HepG2 (cell line): ENCODE data around the gene RNU7-1.

Experiments
- CHCHD3 ChIP-seq: sonication (generic); formaldehyde crosslinking; IDR thresholded peaks from 2 replicates; pipeline ENCODE4 v1.8.0; 2022; ENCODE audit warnings: mild to moderate bottlenecking, missing genetic modification reagents, moderate library complexity
- CTCF ChIP-seq: sonication (generic); formaldehyde crosslinking; IDR thresholded peaks from 2 replicates; pipeline ENCODE4 v1.5.0; 2020; ENCODE audit warnings: mild to moderate bottlenecking, missing genetic modification reagents, moderate library complexity
- KDM3A ChIP-seq: IDR thresholded peaks from 2 replicates; pipeline ENCODE4 v1.6.1; 2018; ENCODE audit warnings: low read depth, missing compliant biosample characterization
- REST ChIP-seq, 2 experiments: IDR thresholded peaks; 2 replicates each; pipeline ENCODE4 v1.6.1; 2011 to 2012; ENCODE audit warnings: low read length in 2 of 2, borderline replicate concordance in 1 of 2, low read depth in 1 of 2, mild to moderate bottlenecking in 1 of 2, moderate library complexity in 1 of 2
- ZBTB34 ChIP-seq: sonication (generic); formaldehyde crosslinking; IDR thresholded peaks from 2 replicates; pipeline ENCODE4 v1.8.0; 2022; ENCODE audit warnings: mild to moderate bottlenecking, missing genetic modification reagents
- ZNF768 ChIP-seq: sonication (generic); formaldehyde crosslinking; IDR thresholded peaks from 2 replicates; pipeline ENCODE4 v1.4.0; 2020; ENCODE audit warnings: missing genetic modification reagents

- TF ChIP-seq ZNF768 (no peak), CTCF (CRISPR knock-in tag) (no peak), CHCHD3 (no peak), ZBTB34 (no peak), KDM3A (CRISPR knock-in tag) (no peak), REST (IDR thresholded peaks at IDR 0.05; ENCODE audit: borderline replicate concordance in 1 of 2, low read depth in 1 of 2, low read length in 2 of 2) (no peak)
Measured at GRCh38 chr12:6968426-6968825, 24.8 kb downstream of the RNU7-1 start.
